ENCODE measurements around the gene BNIP5. TPM values are rescaled to one million over a fixed set of nuclear protein-coding genes. Genes with fewer than 3 reads are reported as not detected.

BNIP5 gene
- total RNA-seq, 1 experiment from 2014 or later: not detected

DNA sequence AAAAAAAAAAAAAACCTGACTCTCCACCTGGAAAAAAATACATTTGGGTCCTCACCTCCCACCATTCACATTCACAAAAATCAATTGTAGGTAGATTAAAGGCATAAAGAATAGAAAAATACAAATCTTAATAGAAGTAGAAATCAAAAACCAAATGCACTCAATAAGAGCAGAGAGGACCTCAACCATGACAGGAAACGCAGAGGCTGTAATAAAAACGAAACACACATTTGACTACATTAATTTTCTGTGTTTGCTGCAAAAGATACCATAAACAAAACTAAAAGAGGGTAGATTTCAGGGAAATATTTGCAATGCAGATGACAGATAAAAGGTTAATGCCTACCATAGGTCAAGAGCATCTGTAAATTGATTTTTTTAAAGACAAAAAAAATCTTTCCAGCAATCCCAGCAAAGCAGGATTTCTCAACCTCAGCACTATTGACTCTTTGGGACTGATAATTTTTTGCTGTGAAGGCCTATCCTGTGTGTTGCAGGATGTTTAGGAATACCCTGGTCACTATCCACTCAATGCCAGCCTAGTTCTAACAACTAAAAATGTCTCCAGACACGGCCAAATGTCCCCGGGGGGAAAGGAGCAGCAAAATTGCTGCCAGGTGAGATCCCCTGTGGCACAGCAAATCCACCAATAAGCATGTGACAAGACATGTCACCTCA lies 41.7 kb upstream of the BNIP5 start:
- CTCF ChIA-PET: interaction anchor here (1.2 kb wide), 1 partner anchor 50 kb away, joined by 3 read pairs; no protein-coding TSS in a partner anchor
- Mint-ChIP-seq H3K27ac (no peak overlapping the region), H3K4me3 (no peak overlapping the region)

DNA sequence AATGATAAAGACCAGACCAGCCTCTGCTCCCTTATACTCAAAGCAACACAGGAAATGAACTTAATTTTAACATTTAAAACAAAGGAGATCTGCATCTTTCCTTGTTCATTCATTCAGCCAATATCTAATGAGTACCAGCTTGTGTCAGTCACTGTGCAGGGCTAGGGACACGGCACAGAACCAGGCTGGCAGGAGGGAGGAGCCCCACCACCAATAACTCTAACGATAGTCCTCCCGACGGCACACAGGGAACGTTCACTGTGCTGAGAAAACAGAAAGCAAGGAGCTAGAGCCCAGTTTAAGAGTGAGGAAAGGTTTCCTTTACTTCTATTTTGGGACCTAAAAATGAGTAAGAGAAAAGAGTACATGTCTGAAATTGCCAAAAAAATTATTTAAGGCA lies 40.9 kb upstream of the BNIP5 start:
- H3K27ac Mint-ChIP-seq: no peak overlapping the region; the same call in 1 of the 2 replicates
- H3K27me3 Mint-ChIP-seq (ENCODE audit: low read depth): no peaks in the 10 kb centered on the region
- H3K4me3 Mint-ChIP-seq: no peak overlapping the region
- no peaks in the 10 kb centered on the region for H3K36me3 Mint-ChIP-seq
- DNase-seq (ENCODE audit: low spot score) (no peak), ATAC-seq (no peak)
- H3K4me1 Mint-ChIP-seq: peaks cover 28% of the 10 kb centered on the region
- CTCF ChIA-PET: no interaction called here
- POLR2A ChIA-PET: interaction anchor here (0.6 kb wide), 1 partner anchor 9 kb away, joined by 4 read pairs; no protein-coding TSS in a partner anchor
- H3K9me3 Mint-ChIP-seq: no peaks in the 10 kb centered on the region
- TF ChIP-seq, protein P1, sequence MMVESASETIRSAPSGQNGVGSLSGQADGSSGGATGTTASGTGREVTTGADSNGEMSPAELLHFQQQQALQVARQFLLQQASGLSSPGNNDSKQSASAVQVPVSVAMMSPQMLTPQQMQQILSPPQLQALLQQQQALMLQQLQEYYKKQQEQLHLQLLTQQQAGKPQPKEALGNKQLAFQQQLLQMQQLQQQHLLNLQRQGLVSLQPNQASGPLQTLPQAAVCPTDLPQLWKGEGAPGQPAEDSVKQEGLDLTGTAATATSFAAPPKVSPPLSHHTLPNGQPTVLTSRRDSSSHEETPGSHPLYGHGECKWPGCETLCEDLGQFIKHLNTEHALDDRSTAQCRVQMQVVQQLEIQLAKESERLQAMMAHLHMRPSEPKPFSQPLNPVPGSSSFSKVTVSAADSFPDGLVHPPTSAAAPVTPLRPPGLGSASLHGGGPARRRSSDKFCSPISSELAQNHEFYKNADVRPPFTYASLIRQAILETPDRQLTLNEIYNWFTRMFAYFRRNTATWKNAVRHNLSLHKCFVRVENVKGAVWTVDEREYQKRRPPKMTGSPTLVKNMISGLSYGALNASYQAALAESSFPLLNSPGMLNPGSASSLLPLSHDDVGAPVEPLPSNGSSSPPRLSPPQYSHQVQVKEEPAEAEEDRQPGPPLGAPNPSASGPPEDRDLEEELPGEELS (CRISPR knock-in tag; IDR thresholded peaks at IDR 0.05): no peak
- TF ChIP-seq, protein P2, sequence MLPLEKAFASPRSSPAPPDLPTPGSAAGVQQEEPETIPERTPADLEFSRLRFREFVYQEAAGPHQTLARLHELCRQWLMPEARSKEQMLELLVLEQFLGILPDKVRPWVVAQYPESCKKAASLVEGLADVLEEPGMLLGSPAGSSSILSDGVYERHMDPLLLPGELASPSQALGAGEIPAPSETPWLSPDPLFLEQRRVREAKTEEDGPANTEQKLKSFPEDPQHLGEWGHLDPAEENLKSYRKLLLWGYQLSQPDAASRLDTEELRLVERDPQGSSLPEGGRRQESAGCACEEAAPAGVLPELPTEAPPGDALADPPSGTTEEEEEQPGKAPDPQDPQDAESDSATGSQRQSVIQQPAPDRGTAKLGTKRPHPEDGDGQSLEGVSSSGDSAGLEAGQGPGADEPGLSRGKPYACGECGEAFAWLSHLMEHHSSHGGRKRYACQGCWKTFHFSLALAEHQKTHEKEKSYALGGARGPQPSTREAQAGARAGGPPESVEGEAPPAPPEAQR (CRISPR knock-in tag; IDR thresholded peaks at IDR 0.05): no peak
- TF ChIP-seq ZNF396 (CRISPR knock-in tag; IDR thresholded peaks at IDR 0.05; ENCODE audit: borderline replicate concordance) (no peak), CREM (CRISPR knock-in tag; IDR thresholded peaks at IDR 0.05) (no peak), JAZF1 (CRISPR knock-in tag; IDR thresholded peaks at IDR 0.05) (no peak)

More for the DNA sequence above, 41.7 kb upstream of the BNIP5 start:
- ATAC-seq (no peak), DNase-seq (ENCODE audit: low spot score) (no peak)
- Mint-ChIP-seq H3K36me3 (no peaks in the 10 kb centered on the region), H3K4me1 (peaks cover 29% of the 10 kb centered on the region), H3K9me3 (no peaks in the 10 kb centered on the region), H3K27me3 (ENCODE audit: low read depth) (no peaks in the 10 kb centered on the region)
- TF ChIP-seq, protein P3, sequence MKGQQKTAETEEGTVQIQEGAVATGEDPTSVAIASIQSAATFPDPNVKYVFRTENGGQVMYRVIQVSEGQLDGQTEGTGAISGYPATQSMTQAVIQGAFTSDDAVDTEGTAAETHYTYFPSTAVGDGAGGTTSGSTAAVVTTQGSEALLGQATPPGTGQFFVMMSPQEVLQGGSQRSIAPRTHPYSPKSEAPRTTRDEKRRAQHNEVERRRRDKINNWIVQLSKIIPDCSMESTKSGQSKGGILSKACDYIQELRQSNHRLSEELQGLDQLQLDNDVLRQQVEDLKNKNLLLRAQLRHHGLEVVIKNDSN (CRISPR knock-in tag; IDR thresholded peaks at IDR 0.05): no peak
- TF ChIP-seq, protein P4, sequence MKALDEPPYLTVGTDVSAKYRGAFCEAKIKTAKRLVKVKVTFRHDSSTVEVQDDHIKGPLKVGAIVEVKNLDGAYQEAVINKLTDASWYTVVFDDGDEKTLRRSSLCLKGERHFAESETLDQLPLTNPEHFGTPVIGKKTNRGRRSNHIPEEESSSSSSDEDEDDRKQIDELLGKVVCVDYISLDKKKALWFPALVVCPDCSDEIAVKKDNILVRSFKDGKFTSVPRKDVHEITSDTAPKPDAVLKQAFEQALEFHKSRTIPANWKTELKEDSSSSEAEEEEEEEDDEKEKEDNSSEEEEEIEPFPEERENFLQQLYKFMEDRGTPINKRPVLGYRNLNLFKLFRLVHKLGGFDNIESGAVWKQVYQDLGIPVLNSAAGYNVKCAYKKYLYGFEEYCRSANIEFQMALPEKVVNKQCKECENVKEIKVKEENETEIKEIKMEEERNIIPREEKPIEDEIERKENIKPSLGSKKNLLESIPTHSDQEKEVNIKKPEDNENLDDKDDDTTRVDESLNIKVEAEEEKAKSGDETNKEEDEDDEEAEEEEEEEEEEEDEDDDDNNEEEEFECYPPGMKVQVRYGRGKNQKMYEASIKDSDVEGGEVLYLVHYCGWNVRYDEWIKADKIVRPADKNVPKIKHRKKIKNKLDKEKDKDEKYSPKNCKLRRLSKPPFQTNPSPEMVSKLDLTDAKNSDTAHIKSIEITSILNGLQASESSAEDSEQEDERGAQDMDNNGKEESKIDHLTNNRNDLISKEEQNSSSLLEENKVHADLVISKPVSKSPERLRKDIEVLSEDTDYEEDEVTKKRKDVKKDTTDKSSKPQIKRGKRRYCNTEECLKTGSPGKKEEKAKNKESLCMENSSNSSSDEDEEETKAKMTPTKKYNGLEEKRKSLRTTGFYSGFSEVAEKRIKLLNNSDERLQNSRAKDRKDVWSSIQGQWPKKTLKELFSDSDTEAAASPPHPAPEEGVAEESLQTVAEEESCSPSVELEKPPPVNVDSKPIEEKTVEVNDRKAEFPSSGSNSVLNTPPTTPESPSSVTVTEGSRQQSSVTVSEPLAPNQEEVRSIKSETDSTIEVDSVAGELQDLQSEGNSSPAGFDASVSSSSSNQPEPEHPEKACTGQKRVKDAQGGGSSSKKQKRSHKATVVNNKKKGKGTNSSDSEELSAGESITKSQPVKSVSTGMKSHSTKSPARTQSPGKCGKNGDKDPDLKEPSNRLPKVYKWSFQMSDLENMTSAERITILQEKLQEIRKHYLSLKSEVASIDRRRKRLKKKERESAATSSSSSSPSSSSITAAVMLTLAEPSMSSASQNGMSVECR (CRISPR knock-in tag; IDR thresholded peaks at IDR 0.05; ENCODE audit: borderline replicate concordance): no peak
- TF ChIP-seq PRRX2 (CRISPR knock-in tag; IDR thresholded peaks at IDR 0.05): no peak
- no peak for TF ChIP-seq CBFB (CRISPR knock-in tag; IDR thresholded peaks at IDR 0.05; ENCODE audit: low read depth)
- no peak for TF ChIP-seq ZNF263 (CRISPR knock-in tag; IDR thresholded peaks at IDR 0.05; ENCODE audit: low read depth)
- TF ChIP-seq, protein P5, sequence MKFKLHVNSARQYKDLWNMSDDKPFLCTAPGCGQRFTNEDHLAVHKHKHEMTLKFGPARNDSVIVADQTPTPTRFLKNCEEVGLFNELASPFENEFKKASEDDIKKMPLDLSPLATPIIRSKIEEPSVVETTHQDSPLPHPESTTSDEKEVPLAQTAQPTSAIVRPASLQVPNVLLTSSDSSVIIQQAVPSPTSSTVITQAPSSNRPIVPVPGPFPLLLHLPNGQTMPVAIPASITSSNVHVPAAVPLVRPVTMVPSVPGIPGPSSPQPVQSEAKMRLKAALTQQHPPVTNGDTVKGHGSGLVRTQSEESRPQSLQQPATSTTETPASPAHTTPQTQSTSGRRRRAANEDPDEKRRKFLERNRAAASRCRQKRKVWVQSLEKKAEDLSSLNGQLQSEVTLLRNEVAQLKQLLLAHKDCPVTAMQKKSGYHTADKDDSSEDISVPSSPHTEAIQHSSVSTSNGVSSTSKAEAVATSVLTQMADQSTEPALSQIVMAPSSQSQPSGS (CRISPR knock-in tag; IDR thresholded peaks at IDR 0.05; ENCODE audit: borderline replicate concordance, low read depth): no peak
- no peak for TF ChIP-seq NR3C1 (CRISPR knock-in tag; conservative IDR thresholded peaks at IDR 0.05; ENCODE audit: low read depth)
- TF ChIP-seq, protein P1 (CRISPR knock-in tag; IDR thresholded peaks at IDR 0.05): no peak
- TF ChIP-seq CREM (CRISPR knock-in tag; IDR thresholded peaks at IDR 0.05): no peak
- TF ChIP-seq, protein P6, sequence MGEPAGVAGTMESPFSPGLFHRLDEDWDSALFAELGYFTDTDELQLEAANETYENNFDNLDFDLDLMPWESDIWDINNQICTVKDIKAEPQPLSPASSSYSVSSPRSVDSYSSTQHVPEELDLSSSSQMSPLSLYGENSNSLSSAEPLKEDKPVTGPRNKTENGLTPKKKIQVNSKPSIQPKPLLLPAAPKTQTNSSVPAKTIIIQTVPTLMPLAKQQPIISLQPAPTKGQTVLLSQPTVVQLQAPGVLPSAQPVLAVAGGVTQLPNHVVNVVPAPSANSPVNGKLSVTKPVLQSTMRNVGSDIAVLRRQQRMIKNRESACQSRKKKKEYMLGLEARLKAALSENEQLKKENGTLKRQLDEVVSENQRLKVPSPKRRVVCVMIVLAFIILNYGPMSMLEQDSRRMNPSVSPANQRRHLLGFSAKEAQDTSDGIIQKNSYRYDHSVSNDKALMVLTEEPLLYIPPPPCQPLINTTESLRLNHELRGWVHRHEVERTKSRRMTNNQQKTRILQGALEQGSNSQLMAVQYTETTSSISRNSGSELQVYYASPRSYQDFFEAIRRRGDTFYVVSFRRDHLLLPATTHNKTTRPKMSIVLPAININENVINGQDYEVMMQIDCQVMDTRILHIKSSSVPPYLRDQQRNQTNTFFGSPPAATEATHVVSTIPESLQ (CRISPR knock-in tag; IDR thresholded peaks at IDR 0.05): no peak
- no peak for TF ChIP-seq ESRRA (CRISPR knock-in tag; IDR thresholded peaks at IDR 0.05; ENCODE audit: borderline replicate concordance)
- TF ChIP-seq ZNF232 (CRISPR knock-in tag; IDR thresholded peaks at IDR 0.05): no peak
- POLR2A ChIA-PET: interaction anchor here (0.6 kb wide), 1 partner anchor 8 kb away, joined by 4 read pairs; no protein-coding TSS in a partner anchor
